Ishikawa (cell line): ENCODE results near the gene FPR2.

Experiments used
- CEBPB ChIP-seq: IDR thresholded peaks from 2 replicates; pipeline ENCODE4 v1.6.1; 2012
- CREB1 ChIP-seq: IDR thresholded peaks from 2 replicates; pipeline ENCODE4 v1.6.1; 2012; ENCODE audit warnings: low read depth
- EGR1 ChIP-seq: IDR thresholded peaks from 2 replicates; pipeline ENCODE4 v1.6.1; 2012
- EP300 ChIP-seq: IDR thresholded peaks from 2 replicates; pipeline ENCODE4 v1.6.1; 2012; ENCODE audit warnings: borderline replicate concordance
- FOXM1 ChIP-seq: IDR thresholded peaks from 2 replicates; pipeline ENCODE4 v1.6.1; 2012; ENCODE audit warnings: low read depth, borderline replicate concordance
- NFIC ChIP-seq: IDR thresholded peaks from 2 replicates; pipeline ENCODE4 v1.6.1; 2012
- RAD21 ChIP-seq: IDR thresholded peaks from 2 replicates; pipeline ENCODE4 v1.6.1; 2012; ENCODE audit warnings: low read depth
- TAF1 ChIP-seq: IDR thresholded peaks from 2 replicates; pipeline ENCODE4 v1.6.1; 2012; ENCODE audit warnings: low read depth, mild to moderate bottlenecking
- TCF12 ChIP-seq: IDR thresholded peaks from 2 replicates; pipeline ENCODE4 v1.6.1; 2012; ENCODE audit warnings: low read depth
- TEAD4 ChIP-seq: IDR thresholded peaks from 2 replicates; pipeline ENCODE4 v1.6.1; 2012
- USF1 ChIP-seq: IDR thresholded peaks from 2 replicates; pipeline ENCODE4 v1.6.1; 2012
- YY1 ChIP-seq: IDR thresholded peaks from 2 replicates; pipeline ENCODE4 v1.6.1; 2012; ENCODE audit warnings: low read depth
- ZBTB7A ChIP-seq: IDR thresholded peaks from 2 replicates; pipeline ENCODE4 v1.6.1; 2012; ENCODE audit warnings: low read depth
- TF ChIP-seq, protein P1 (sequence below): IDR thresholded peaks from 2 replicates; pipeline ENCODE4 v1.6.1; 2012
- TF ChIP-seq, protein P2 (sequence below): IDR thresholded peaks from 2 replicates; pipeline ENCODE4 v1.6.1; 2012; ENCODE audit warnings: low read depth, mild to moderate bottlenecking

FPR2 gene

DNA sequence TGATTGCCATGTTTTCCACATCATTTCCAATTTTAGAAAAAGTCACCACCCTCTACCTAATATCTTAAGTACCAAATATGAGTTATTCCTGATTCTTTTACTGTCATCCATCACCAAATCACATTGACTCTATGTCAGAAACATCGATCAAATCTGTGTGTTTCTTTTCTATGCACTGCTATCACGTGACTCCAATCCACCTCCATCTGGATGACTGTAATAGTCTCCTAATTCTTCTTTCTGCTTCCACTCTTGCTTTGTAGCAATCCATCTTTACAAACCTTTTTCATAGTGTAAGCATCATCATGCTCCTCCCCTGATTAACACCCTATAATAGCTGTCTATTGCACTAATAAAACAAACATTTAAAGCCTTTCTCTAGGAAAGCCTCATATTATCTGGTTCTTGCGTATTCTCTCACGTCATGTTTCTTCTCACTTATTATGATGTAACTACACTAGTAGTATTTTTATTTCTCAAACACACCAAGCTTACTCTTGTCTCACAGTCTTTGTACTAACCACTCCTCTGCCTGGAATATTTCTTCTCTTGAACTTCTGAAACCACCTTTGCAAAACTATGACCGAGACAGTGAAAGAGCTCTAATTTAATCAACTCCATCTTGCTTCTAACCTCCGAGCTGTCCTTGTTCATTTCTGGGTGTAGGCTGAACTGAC is 23.3 kb downstream of the FPR2 start:
- TF ChIP-seq EP300 (no peak), EGR1 (no peak), YY1 (no peak)

- TF ChIP-seq EGR1 (no peak), TEAD4 (no peak), ZBTB7A (no peak)
- TF ChIP-seq, protein P1, sequence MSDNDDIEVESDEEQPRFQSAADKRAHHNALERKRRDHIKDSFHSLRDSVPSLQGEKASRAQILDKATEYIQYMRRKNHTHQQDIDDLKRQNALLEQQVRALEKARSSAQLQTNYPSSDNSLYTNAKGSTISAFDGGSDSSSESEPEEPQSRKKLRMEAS: no peak
These were observed 24.1 kb downstream of the FPR2 start for GRCh38 chr19:51784922-51785690.

- TF ChIP-seq, protein P2, sequence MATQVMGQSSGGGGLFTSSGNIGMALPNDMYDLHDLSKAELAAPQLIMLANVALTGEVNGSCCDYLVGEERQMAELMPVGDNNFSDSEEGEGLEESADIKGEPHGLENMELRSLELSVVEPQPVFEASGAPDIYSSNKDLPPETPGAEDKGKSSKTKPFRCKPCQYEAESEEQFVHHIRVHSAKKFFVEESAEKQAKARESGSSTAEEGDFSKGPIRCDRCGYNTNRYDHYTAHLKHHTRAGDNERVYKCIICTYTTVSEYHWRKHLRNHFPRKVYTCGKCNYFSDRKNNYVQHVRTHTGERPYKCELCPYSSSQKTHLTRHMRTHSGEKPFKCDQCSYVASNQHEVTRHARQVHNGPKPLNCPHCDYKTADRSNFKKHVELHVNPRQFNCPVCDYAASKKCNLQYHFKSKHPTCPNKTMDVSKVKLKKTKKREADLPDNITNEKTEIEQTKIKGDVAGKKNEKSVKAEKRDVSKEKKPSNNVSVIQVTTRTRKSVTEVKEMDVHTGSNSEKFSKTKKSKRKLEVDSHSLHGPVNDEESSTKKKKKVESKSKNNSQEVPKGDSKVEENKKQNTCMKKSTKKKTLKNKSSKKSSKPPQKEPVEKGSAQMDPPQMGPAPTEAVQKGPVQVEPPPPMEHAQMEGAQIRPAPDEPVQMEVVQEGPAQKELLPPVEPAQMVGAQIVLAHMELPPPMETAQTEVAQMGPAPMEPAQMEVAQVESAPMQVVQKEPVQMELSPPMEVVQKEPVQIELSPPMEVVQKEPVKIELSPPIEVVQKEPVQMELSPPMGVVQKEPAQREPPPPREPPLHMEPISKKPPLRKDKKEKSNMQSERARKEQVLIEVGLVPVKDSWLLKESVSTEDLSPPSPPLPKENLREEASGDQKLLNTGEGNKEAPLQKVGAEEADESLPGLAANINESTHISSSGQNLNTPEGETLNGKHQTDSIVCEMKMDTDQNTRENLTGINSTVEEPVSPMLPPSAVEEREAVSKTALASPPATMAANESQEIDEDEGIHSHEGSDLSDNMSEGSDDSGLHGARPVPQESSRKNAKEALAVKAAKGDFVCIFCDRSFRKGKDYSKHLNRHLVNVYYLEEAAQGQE: no peak
- no peak for TF ChIP-seq CREB1
- TF ChIP-seq ZBTB7A: no peak
- no peak for TF ChIP-seq TEAD4
- TF ChIP-seq CEBPB: no peak
- TF ChIP-seq RAD21: no peak
- TF ChIP-seq NFIC: no peak
- no peak for TF ChIP-seq YY1
- no peak for TF ChIP-seq TCF12
- TF ChIP-seq EP300: no peak
- no peak for TF ChIP-seq FOXM1
- no peak for TF ChIP-seq USF1
- no peak for TF ChIP-seq EGR1
These were observed 25.9 kb downstream of the FPR2 start for GRCh38 chr19:51786646-51787494.

DNA sequence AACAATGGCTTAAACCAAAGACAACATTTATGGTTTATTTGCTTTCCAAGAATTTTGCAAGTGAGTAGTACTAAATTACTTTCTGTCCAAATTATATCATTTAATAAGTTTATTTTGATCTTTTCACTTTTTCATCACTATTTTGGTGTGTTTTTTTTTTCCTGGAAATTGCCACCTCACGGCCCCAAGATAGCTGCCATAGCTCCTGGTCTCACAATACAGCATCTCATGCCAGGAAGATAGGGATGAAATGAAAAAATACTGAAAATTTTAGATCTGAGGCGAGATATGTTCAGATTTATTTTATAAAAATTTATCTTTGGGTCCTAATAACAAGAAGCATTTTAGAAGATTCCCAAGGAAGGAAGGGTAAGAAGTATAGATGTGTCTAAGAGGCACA is 27.0 kb downstream of the FPR2 start:
- TF ChIP-seq EGR1 (no peak), CEBPB (no peak), TAF1 (no peak), EP300 (no peak), FOXM1 (no peak), ZBTB7A (no peak), YY1 (no peak), CREB1 (no peak), NFIC (no peak), USF1 (no peak), RAD21 (no peak), TCF12 (no peak), TEAD4 (no peak)
- TF ChIP-seq, protein P1: no peak
- TF ChIP-seq, protein P2: no peak

GRCh38 chr19:51789061-51789795 is 28.2 kb downstream of the FPR2 start:
- TF ChIP-seq YY1 (no peak), ZBTB7A (no peak), TEAD4 (no peak), EP300 (no peak)
